Fibroblast of peridontal ligament (primary cell): ENCODE data around the gene GPR4.
"Not testable (repeated sequence)": the region's sequence is repeated elsewhere in the genome, so short reads cannot be mapped to it uniquely, and the experiment has no call there.

ENCODE experiments used
- DNase-seq: peaks from one replicate; pipeline ENCODE4 v3.0.0-alpha.2; 2010; ENCODE audit errors: extremely low read depth

Gene GPR4

GRCh38 chr19:45621976-45622503, 20.0 kb upstream of the GPR4 start:
- DNase-seq: no peak

DNA sequence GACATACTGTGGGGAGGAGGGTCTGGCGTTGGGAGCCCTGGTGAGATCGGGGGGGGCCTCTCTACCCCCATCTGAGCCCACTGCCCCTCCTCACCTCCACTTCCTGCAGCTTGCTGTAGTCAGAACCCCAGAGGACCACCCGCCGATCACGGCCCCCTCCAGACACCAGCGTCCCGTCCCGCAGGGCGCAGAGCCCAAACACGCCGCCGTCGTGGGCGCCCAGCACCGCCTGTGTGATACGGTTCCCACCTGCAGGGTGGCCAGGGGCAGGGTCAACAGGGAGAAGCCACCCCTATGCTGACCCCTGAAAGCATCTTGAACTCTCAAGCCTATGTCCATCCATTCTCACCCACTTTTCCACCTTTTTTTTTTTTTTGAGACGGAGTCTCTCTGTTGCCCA, 19.4 kb upstream of the GPR4 start:
- no peak for DNase-seq

DNA sequence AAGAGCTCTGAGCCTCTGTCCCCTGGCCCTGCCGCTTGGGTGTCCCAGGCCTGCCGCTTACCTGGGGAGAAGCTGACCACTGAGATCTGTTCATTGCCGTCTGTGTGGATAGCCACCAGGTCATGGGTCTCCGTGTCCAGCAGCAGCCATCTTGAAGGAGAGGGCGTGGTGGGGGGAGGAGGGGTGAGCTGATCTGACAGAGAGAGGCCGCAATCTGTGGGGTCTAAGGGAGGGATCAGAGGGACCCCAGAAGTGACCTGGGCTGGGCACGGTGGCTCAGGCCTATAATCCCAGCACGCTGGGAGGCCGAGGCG, 14.6 kb upstream of the GPR4 start:
- DNase-seq: no peak

- DNase-seq: peak; percentile 35
These were observed 14.0 kb upstream of the GPR4 start for GRCh38 chr19:45615795-45616703.

DNA sequence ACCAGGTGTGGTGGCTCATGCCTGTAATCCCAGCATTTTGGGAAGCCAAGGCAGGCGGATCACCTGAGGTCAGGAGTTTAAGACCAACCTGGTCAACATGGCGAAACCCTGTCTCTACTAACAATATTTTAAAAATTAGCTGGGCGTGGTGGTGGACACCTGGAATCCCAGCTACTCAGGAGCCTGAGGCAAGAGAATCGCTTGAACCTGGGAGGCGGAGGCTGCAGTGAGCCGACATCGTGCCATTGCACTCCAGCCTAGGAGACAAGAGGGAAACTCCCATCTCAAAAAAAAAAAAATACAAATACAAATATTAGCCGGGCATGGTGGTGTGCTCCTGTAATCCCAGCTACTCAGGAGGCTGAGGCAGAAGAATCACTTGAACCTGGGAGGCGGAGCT, 13.0 kb upstream of the GPR4 start:
- not testable (repeated sequence) for DNase-seq

GRCh38 chr19:45613926-45614725, 12.1 kb upstream of the GPR4 start:
- DNase-seq: peak; percentile 83

GRCh38 chr19:45608948-45609347, 6.9 kb upstream of the GPR4 start:
- no peak for DNase-seq

DNA sequence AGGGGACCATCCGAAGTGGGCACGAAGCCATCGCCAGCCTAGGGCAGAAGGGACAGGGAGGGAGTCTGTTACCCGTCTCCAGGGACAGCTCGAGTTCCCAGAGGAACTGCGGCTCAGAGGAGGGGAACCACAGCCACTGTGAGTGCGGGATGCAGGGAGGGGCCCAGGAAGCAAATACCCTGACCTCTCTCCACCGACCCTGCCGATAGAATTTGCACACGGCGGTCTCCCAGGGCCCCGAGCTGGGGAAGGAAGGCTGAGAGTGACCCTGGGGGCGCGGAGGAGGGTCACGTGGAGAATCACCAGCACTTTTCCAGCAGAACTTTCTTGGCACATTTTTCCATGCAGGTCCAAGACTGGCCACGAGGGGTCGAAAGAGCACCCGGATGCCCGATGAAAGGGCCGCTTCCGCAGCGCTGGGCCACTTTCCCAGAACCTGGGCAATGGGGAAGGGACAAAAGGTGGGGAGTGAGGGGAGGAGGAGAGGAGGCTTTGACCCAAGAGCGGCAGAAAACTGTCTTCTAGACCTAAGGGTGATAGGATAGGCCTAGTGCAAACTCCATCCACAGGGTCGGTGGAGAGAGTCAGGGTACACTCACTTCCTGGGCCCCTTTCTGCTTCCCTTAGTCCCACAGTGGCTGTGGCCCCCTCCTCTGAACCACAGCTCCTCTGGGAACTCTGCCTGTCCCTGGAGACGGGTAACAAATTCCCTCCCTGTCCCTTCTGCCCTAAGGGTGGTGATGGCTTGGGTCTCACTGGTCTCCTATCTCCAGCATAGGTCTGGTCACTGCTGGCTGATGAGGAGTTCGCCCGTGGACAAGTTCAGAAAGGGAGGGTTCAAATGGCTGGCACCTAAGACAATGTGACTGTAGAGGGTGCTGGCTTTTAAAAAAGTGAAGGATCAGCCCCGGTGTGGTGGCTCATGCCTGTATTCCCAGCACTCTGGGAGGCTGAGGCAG, 5.3 kb upstream of the GPR4 start:
- peak; percentile 67 for DNase-seq

DNA sequence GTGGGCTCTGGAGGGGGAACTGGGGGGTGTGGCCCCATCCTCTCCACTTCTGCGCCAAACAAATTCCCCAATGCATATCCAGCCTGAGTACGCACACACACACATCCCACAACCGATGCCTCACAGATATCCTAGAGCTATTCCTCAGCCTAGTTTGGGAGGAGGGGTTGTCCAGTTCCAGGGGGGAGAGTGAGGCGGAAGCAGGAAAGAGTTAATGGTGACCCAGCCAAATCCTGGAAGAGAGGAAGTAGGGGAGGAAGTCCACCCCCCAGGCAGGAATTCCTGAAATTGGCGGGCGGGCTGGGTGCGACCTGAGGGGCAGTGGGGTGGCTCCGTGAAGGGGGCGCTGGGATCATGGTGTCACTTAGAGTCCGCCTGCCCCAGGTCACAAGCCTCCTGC, 897 bp downstream of the GPR4 start:
- DNase-seq: no peak

DNA sequence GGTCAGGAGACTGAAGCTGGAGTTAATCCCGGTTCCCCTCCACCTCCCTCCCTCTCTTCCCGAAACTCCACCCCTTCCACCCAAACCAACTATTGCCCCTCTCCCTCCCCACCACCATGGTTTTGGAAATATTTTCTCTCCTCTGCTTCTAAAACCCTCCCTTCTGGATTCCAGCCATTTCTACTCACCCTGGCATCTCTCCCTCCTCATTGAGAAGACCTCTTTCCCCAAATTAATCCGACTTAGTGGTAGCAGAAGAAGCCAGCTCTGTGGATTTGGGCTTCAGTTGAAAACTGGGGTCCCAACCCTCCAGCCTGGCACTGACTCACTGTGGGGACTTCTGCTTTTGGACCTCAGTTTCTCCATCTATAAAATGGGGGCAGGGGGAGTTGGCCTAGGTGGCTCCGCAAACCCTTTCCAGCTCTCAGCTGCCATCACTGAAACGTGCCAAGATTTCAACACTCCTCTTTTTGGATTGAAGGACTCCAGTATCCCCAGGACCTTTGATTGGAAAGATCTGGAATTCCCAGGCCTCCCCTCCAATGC, 1.6 kb downstream of the GPR4 start:
- DNase-seq: no peak

DNA sequence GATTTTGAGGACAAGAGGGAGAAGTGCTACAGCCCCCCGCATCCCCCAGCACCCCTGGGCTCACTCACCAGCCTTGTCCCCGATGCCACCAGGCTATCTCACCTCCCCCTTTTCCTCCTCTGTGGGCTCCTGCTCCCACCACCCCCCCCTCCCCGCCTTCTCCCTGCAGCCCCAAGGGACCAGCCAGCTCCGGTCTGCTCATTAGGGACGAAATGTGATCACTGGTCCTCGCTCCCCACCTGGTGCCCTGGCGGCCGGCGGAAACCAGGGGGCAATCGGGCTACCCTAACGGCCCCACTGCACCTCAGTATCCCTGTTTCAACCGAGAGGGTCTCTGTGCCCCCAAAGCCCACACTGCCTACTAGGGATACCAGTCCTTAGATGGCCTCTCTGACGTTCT, 2.7 kb downstream of the GPR4 start:
- DNase-seq: no peak

- DNase-seq: no peak
These were observed 3.6 kb downstream of the GPR4 start for GRCh38 chr19:45598267-45599001.

DNA sequence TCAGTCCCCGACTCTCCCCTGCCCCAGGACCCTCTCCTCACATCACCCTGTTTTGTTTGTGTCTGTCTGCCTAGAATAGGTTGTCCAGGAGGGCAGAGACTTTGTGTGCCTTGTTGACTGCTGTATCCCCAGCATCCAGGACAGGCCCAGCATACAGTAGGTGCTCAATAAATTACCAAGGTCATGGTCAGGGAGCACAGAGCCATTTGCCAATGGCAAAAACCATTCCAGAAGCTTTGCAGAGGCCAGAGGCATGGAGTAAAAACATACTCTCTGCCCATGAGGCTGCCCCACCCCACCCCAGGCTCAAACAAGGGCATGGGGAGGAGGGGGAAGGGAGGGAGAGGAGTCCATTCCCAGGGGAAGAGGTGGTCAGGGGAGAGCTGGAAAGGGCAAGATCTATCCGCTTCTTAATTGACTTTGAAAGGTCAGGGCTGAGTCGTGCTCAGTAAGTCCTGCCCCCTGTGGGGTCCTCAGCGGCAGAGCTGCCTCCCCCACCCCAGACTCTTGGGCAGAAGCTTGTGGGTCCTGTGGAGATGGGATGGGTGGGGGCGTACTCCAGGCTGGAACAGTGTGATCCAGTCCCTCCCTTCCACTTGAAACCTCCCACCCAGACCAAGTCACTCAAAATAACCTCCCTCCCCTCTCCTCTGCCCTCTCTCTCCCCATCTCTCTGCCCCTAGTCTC, 4.4 kb downstream of the GPR4 start:
- no peak for DNase-seq

- no peak for DNase-seq
These were observed 6.2 kb downstream of the GPR4 start for GRCh38 chr19:45595814-45596213.

DNA sequence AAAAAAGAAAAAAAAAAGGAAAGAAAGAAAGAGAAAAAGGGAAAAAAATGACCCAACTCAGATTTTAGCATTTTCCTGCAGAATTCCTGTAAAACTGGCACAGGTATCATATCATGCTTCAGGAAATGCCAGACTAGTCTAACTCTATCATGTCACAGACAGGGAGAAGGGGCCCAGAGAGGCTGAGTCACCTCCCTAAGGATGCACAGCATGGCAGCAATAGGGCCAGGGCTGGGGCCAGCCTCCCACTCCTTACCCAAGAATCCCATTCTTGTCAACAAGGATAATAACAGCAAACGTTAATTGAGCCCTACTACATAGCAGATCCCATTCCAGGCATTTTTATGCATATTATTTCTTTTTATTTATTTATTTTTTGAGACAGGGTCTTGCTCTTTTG, 8.5 kb downstream of the GPR4 start:
- DNase-seq: no peak

DNA sequence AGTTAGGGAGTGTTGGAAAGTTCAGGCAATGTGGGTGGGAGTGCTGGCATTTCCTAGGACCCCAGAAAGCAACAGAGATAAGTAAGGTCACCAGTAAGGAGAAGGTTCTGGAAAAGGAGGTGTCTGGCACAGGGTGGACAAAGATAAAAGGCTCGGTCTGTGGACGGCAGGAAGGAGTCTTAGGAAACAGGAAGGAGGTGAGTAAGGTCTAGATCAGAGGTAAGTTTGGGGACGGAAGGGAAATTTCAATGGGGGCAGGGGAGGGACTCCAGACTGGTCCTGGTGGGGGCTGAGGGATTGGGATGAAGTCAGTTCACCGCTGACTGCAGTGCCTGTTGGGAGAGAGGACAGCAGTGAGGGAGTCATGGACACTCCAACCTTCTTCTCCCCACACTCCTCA, 9.6 kb downstream of the GPR4 start:
- DNase-seq: no peak

- DNase-seq: no peak
These were observed 10.4 kb downstream of the GPR4 start for GRCh38 chr19:45591638-45592005.

DNA sequence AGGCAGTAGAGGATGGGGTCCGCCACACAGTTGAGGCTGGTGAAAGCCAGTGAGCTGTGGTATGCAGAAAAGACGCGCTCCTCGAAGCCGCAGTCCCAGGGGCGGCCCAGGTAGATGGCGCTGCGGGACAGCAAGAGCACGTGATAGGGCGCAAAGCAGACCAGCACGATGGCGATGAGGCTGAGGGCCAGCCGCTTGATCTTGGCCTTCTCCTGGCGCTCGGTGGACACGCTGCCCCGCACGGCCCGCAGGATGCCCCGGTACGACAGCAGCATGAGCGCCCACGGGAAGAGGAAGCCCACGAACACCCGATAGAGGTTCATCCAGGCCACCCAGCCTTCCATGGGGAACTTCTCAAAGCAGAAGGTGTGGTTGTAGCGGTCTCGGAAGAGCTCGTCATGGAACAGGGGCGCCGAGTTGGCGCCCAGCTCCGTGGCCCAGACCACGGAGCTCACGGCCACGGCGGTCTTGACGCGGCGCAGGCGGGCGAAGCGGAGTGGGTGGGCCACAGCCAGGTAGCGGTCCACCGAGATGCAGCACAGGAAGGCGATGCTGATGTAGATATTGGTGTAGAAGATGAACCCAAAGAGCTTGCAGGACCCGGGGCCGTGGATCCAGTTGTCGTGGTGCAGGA, 10.9 kb downstream of the GPR4 start:
- DNase-seq: no peak

DNA sequence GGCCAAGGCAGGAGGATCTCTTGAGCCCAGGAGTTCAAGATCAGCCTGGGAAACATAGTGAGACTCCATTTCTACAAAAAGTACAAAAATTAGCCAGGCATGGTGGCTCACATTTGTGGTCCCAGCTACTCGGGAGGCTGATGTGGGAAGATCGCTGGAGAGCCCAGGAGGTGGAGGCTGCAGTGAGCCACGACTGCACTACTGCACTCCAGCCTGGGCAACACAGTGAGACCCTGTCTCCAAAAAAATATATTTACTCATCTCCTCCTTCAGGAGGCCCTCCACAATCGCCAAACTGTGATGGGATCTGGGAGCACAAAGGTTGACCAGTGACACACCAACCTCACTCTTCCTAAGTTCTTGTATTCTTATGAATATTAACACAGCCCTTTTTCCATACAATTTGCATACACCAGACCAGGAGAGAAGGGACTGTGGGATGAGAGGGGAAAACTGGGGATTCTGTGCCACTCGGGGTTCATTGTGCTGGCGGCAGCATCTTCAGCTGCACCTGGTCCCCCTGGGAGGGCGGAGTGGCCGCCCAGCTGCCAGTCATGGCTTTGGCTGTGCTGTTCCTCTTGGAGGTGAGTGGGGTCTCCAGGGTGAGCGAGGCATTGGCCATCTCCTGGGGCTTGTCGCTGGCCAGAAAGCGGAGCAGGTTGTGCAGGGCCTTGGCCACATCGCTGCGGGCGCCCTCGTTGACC, 11.6 kb downstream of the GPR4 start:
- no peak for DNase-seq
